GM12878 (cell line): ENCODE results near the gene FAM162A. TPM values are rescaled to one million over a fixed set of nuclear protein-coding genes. Genes with fewer than 3 reads are reported as not detected.

Experiments
- ATAC-seq: fragments of 200-7000 bp; cut with Tn5 transposase; 3 replicates; pipeline ENCODE4 v1.9.1; 2020; ENCODE audit warnings: mild to moderate bottlenecking, moderate library complexity
- BruUV-seq: library from RNA; stranded (reverse); fragments of 400-500 nt; replicated peaks from 2 replicates; lab custom pipeline; 2021; lab: Mats Ljungman, UMichigan
- CTCF ChIA-PET: fragments of 300-600 bp; sonication (Branson Sonifier 250); formaldehyde crosslinking; extraction: SDS; loops from one replicate; lab custom pipeline; 2021; ENCODE audit warnings: inconsistent platforms; lab: Yijun Ruan, JAX
- POLR2A ChIA-PET: fragments of 350-600 bp; formaldehyde crosslinking; extraction: SDS; loops from one replicate; lab custom pipeline; 2021; ENCODE audit warnings: inconsistent platforms; lab: Charles Lee
- RAD21 ChIA-PET: fragments of 300-600 bp; sonication (Branson Sonifier 250); formaldehyde crosslinking; loops from one replicate; lab custom pipeline; 2023; ENCODE audit warnings: antibody characterized with exemption; ENCODE audit not compliant: unreplicated experiment; lab: Charles Lee
- SMC1A ChIA-PET: fragments of 300-600 bp; sonication (Branson Sonifier 250); formaldehyde crosslinking; loops from one replicate; lab custom pipeline; 2023; ENCODE audit not compliant: unreplicated experiment, uncharacterized antibody; lab: Charles Lee
- DNase-seq: peaks from one replicate; pipeline ENCODE4 v3.0.0-alpha.2; 2011; ENCODE audit warnings: low read depth, low spot score
- FAIRE-seq: peaks from 3 replicates; lab custom pipeline; 2011; peaks lifted over from hg19 to GRCh38; lab: Jason Lieb, UNC
- H2AFZ ChIP-seq: 2 replicates; pipeline ENCODE4 v1.6.0; 2011; ENCODE audit warnings: low read depth, low read length, control low read depth; ENCODE audit not compliant: control insufficient read depth
- H3K27ac ChIP-seq: 2 replicates; pipeline ENCODE4 v1.5.1; 2011; ENCODE audit warnings: control low read depth; ENCODE audit not compliant: control insufficient read depth, insufficient read depth
- H3K27me3 ChIP-seq, 2 experiments: replicated peaks in 1 of 2; 2 replicates each; pipeline versions ENCODE4 v1.6.0 to v1.6.1; 2011; ENCODE audit warnings: low read length in 1 of 2; ENCODE audit not compliant: control insufficient read depth in 2 of 2, insufficient read depth in 2 of 2
- H3K36me3 ChIP-seq, 2 experiments: 2 replicates each; pipeline ENCODE4 v1.5.1; 2011; ENCODE audit warnings: low read length in 1 of 2; ENCODE audit not compliant: control insufficient read depth in 2 of 2, insufficient read depth in 2 of 2
- H3K4me1 ChIP-seq: 2 replicates; pipeline ENCODE4 v1.6.1; 2011; ENCODE audit warnings: mild to moderate bottlenecking, low read length, moderate library complexity, mixed read lengths; ENCODE audit not compliant: control insufficient read depth, insufficient read depth
- H3K4me2 ChIP-seq: 2 replicates; pipeline ENCODE4 v1.6.0; 2011; ENCODE audit warnings: control low read depth; ENCODE audit not compliant: control insufficient read depth, insufficient read depth
- H3K4me3 ChIP-seq: fragments of 200-600 bp; sonication (generic); 2 replicates; pipeline ENCODE4 v1.5.1; 2016
- H3K79me2 ChIP-seq: 2 replicates; pipeline ENCODE4 v1.6.0; 2011; ENCODE audit warnings: low read length; ENCODE audit not compliant: control insufficient read depth, insufficient read depth
- H3K9ac ChIP-seq: 2 replicates; pipeline ENCODE4 v1.8.0; 2011; ENCODE audit warnings: low read length, control low read depth, mixed read lengths; ENCODE audit not compliant: control insufficient read depth, insufficient read depth
- H3K9me3 ChIP-seq: replicated peaks from 3 replicates; pipeline ENCODE4 v1.5.1; 2011; ENCODE audit warnings: mild to moderate bottlenecking, low read length; ENCODE audit not compliant: control insufficient read depth, insufficient read depth
- H4K20me1 ChIP-seq: 2 replicates; pipeline ENCODE4 v1.6.0; 2011; ENCODE audit not compliant: control insufficient read depth, insufficient read depth
- DPF2 ChIP-seq: fragments of 450-650 bp; IDR thresholded peaks from 2 replicates; pipeline ENCODE4 v1.6.1; 2017; ENCODE audit warnings: mild to moderate bottlenecking
- FOS ChIP-seq: IDR thresholded peaks from 3 replicates; pipeline ENCODE4 v1.6.1; 2011; ENCODE audit warnings: borderline replicate concordance; ENCODE audit not compliant: insufficient read length; ENCODE audit errors: extremely low read depth
- FOXK2 ChIP-seq: fragments of 450-650 bp; IDR thresholded peaks from 2 replicates; pipeline ENCODE4 v1.6.1; 2017; ENCODE audit warnings: mild to moderate bottlenecking, moderate library complexity
- HCFC1 ChIP-seq: fragments of 150-350 bp; IDR thresholded peaks from 2 replicates; pipeline ENCODE4 v1.6.1; 2014; ENCODE audit warnings: low read length
- HDAC6 ChIP-seq: fragments of 200-600 bp; sonication (generic); IDR thresholded peaks from one replicate; pipeline ENCODE4 v1.8.0; 2017; ENCODE audit warnings: antibody characterized with exemption; ENCODE audit not compliant: unreplicated experiment
- NBN ChIP-seq: fragments of 450-650 bp; IDR thresholded peaks from 2 replicates; pipeline ENCODE4 v1.6.1; 2016
- NR2C1 ChIP-seq: fragments of 450-650 bp; IDR thresholded peaks from 2 replicates; pipeline ENCODE4 v1.6.1; 2017; ENCODE audit warnings: antibody characterized with exemption, mild to moderate bottlenecking, moderate library complexity
- POLR2A ChIP-seq: IDR thresholded peaks from 2 replicates; pipeline ENCODE4 v1.6.1; 2011; ENCODE audit warnings: low read depth, mild to moderate bottlenecking, low read length
- RELB ChIP-seq: fragments of 450-650 bp; IDR thresholded peaks from 2 replicates; pipeline ENCODE4 v1.6.1; 2017; ENCODE audit warnings: low read depth, mild to moderate bottlenecking, moderate library complexity
- RFX5 ChIP-seq: IDR thresholded peaks from 2 replicates; pipeline ENCODE4 v1.6.1; 2011; ENCODE audit warnings: low read depth, low read length, improper control_type of control experiment
- SP1 ChIP-seq: IDR thresholded peaks from one replicate; pipeline ENCODE4 v1.6.1; 2011; ENCODE audit warnings: low read depth, low read length
- WRNIP1 ChIP-seq: IDR thresholded peaks from 2 replicates; pipeline ENCODE4 v1.6.1; 2011; ENCODE audit warnings: low read depth, low read length, improper control_type of control experiment, borderline replicate concordance
- YBX1 ChIP-seq: fragments of 450-650 bp; IDR thresholded peaks from 2 replicates; pipeline ENCODE4 v1.6.1; 2016; ENCODE audit warnings: antibody characterized with exemption
- ZNF274 ChIP-seq: IDR thresholded peaks from one replicate; pipeline ENCODE4 v1.8.0; 2011; ENCODE audit not compliant: insufficient read length, insufficient read depth
- ZNF622 ChIP-seq: fragments of 450-650 bp; IDR thresholded peaks from 2 replicates; pipeline ENCODE4 v1.6.1; 2017; ENCODE audit warnings: mild to moderate bottlenecking, inconsistent platforms
- WGBS: methylation state at CpG from one replicate; pipeline ENCODE4 v1.1.6; 2016; ENCODE audit warnings: low lambda C conversion rate; ENCODE audit not compliant: insufficient replicate concordance, insufficient coverage; ENCODE audit errors: missing lambda C conversion rate; 5-methylcytosine and 5-hydroxymethylcytosine counted together
- in situ Hi-C: fragments of 300-500 bp; cut with MboI; formaldehyde crosslinking; loops from 9 replicates; pipeline ENCODE4 v1.14.3; 2018; ENCODE audit warnings: mixed read lengths
- intact Hi-C: fragments of 100-400 bp; cut with micrococcal nuclease; formaldehyde crosslinking; loops from one replicate; pipeline ENCODE4 v1.14.2; 2022; ENCODE audit not compliant: unreplicated experiment
- polyA plus RNA-seq, 11 experiments: library from polyadenylated mRNA; depleted of rRNA in 4 of 11; unstranded in 6 of 11; stranded (reverse) in 5 of 11; fragments of >200 nt; fragmentation: Nextera tagmentation in 4 of 11; fragmentation: Illumina TruSeq in 1 of 11; extraction: Ambion mirVana in 4 of 11; extraction: Trizol in 1 of 11; gene quantifications; 1 replicate in 1 of 11; 2 replicates in 10 of 11; pipeline versions ENCODE4 v1.2.1 to v1.2.3, GENCODE V29; 2011 to 2016; ENCODE audit warnings: inconsistent platforms in 2 of 11, missing spikeins in 2 of 11, low read depth in 1 of 11
- total RNA-seq, 4 experiments: library from RNA; depleted of rRNA in 3 of 4; stranded (reverse); fragments of >200 nt in 3 of 4; fragmentation: Illumina TruSeq in 1 of 4; extraction: Trizol in 1 of 4; gene quantifications; 2 replicates each; pipeline versions ENCODE4 v1.2.1 to v1.2.3, GENCODE V29; 2013 to 2021
- TF ChIP-seq, protein P1 (sequence below): fragments of 450-650 bp; IDR thresholded peaks from 2 replicates; pipeline ENCODE4 v1.6.1; 2017; ENCODE audit warnings: borderline replicate concordance
- TF ChIP-seq, protein P2 (sequence below): fragments of 150-350 bp; IDR thresholded peaks from 2 replicates; pipeline ENCODE4 v1.6.1; 2014; ENCODE audit warnings: mild to moderate bottlenecking, low read depth, low read length

The FAM162A gene
- total and polyA plus RNA-seq, 10 of the 15 experiments (the other 5 are each of a cell fraction or from before 2014, with no cell fraction given): 59.2 to 346 (median 149) TPM

DNA sequence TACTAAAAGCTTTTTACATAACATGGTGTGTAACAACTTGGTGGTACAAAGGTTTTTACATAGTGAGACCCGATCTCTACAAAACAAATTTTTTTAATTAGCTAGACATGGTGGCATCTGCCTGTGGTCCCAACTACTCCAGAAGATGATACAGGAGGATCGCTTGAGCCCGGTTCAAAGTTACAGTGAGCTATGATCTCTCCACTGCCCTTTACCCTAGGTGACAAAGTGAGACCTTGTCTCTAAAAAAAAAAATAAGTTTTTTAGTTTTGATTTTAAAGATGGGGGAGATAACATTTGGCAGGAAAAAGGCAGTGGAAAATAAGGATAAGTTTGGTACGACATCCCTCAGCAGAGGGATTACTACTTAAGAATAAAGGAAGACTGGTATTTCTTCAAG, 5.9 kb downstream of the FAM162A start:
- intact Hi-C loops: loop anchor here (10.0 kb wide), 4 partner anchors 145 to 845 kb away; partner anchors contain the start of genes POLQ and SEMA5B
- Histone ChIP-seq H3K4me2 (no peak overlapping the region; the same call in 1 of the 2 replicates), H3K27me3 (no peaks in the 10 kb centered on the region)
- TF ChIP-seq YBX1 (no peak), HDAC6 (no peak), ZNF622 (no peak), WRNIP1 (no peak), ZNF274 (no peak), POLR2A (no peak), FOXK2 (no peak), FOS (no peak), DPF2 (no peak), RFX5 (no peak), HCFC1 (no peak), RELB (no peak), NBN (no peak), NR2C1 (no peak), SP1 (no peak)
- TF ChIP-seq, protein P1, sequence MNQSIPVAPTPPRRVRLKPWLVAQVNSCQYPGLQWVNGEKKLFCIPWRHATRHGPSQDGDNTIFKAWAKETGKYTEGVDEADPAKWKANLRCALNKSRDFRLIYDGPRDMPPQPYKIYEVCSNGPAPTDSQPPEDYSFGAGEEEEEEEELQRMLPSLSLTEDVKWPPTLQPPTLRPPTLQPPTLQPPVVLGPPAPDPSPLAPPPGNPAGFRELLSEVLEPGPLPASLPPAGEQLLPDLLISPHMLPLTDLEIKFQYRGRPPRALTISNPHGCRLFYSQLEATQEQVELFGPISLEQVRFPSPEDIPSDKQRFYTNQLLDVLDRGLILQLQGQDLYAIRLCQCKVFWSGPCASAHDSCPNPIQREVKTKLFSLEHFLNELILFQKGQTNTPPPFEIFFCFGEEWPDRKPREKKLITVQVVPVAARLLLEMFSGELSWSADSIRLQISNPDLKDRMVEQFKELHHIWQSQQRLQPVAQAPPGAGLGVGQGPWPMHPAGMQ: no peak
- TF ChIP-seq, protein P2, sequence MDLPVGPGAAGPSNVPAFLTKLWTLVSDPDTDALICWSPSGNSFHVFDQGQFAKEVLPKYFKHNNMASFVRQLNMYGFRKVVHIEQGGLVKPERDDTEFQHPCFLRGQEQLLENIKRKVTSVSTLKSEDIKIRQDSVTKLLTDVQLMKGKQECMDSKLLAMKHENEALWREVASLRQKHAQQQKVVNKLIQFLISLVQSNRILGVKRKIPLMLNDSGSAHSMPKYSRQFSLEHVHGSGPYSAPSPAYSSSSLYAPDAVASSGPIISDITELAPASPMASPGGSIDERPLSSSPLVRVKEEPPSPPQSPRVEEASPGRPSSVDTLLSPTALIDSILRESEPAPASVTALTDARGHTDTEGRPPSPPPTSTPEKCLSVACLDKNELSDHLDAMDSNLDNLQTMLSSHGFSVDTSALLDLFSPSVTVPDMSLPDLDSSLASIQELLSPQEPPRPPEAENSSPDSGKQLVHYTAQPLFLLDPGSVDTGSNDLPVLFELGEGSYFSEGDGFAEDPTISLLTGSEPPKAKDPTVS: no peak
- TF ChIP-seq, all 136 proteins: peak for 0
- Histone ChIP-seq H3K4me1 (peaks cover 5% of the 10 kb centered on the region), H4K20me1 (no peaks in the 10 kb centered on the region), H3K36me3 (peaks cover 2 to 11% of the 10 kb centered on the region in 2 experiments; a peak in 2 of 4 replicates), H3K4me3 (no peak overlapping the region), H2AFZ (no peak overlapping the region), H3K79me2 (peaks cover 56% of the 10 kb centered on the region), H3K9me3 (no peaks in the 10 kb centered on the region), H3K9ac (no peak overlapping the region), H3K27ac (no peak overlapping the region)
- ChIA-PET SMC1A (interaction anchor here (0.7 to 6.7 kb wide), 15 partner anchors 18 to 844 kb away, joined by 3 to 70 read pairs (median 4); partner anchors contain the start of genes POLQ and WDR5B), POLR2A (interaction anchor here (0.8 to 3.5 kb wide), 3 partner anchors 27 to 175 kb away, joined by 3 to 13 read pairs (median 3); partner anchors contain the start of genes DTX3L and PARP9), CTCF (interaction anchor here (0.9 to 6.3 kb wide), 13 partner anchors 10 to 290 kb away, joined by 3 to 72 read pairs (median 4); partner anchors contain the start of genes PARP14 and WDR5B), RAD21 (interaction anchor here (0.8 to 3.9 kb wide), 7 partner anchors 18 to 371 kb away, joined by 3 to 32 read pairs (median 5); partner anchors contain the start of gene KPNA1)
- 95% methylated on average over 4 of the region's 4 CpGs for WGBS
- no TSS peak for BruUV-seq
- in situ Hi-C loops: no loop called here
- ATAC-seq (no peak), DNase-seq (no peak), FAIRE-seq (no peak)
